NAMALWA (cell line): ENCODE results near the gene DMP1.

Experiments used
- DNase-seq: peaks from one replicate; pipeline ENCODE4 v3.0.0-alpha.2; 2015; ENCODE audit warnings: low spot score

Gene DMP1

GRCh38 chr4:87649980-87650379, at the start of gene DMP1:
DMP1 (plus strand) TSS chr4:87650280; CDS start chr4:87656493, 6,213 bp downstream.
- no peak for DNase-seq

DNA sequence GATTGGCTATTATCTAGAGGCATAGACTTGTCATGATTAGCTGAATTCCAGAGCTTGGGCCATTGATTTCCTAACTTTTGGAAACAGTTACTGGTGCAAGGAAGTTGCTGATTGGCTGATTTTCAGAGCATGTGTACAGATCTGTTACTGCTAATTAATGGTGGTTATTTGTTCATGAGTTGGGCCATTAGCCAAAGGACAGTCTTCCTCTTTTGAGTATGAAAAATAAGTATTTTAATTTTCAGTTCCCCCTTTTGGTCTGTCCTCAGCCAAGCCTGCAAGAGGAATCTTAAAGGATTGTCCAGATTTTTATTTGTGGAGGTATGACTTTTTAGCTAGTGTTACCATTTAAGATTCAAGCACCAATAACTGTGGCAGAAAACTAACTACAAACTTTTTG, 48.7 kb upstream of the DMP1 start:
- no peak for DNase-seq

GRCh38 chr4:87608229-87608628, 41.9 kb upstream of the DMP1 start, which contains the start of gene DSPP:
DSPP (plus strand) TSS chr4:87608529; CDS start chr4:87610909, 2,380 bp downstream.
- DNase-seq = no peak

DNA sequence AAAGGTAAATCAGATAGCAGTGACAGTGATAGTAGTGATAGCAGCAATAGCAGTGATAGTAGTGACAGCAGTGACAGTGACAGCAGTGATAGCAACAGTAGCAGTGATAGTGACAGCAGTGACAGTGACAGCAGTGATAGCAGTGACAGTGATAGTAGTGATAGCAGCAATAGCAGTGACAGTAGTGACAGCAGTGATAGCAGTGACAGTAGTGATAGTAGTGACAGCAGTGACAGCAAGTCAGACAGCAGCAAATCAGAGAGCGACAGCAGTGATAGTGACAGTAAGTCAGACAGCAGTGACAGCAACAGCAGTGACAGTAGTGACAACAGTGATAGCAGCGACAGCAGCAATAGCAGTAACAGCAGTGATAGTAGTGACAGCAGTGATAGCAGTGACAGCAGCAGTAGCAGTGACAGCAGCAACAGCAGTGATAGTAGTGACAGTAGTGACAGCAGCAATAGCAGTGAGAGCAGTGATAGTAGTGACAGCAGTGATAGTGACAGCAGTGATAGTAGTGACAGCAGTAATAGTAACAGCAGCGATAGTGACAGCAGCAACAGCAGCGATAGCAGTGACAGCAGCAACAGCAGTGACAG, 35.7 kb upstream of the DMP1 start:
- no peak for DNase-seq

- DNase-seq = no peak
Measured at GRCh38 chr4:87616268-87616667, 33.8 kb upstream of the DMP1 start.

GRCh38 chr4:87620086-87620485, 30.0 kb upstream of the DMP1 start:
- DNase-seq = no peak

DNA sequence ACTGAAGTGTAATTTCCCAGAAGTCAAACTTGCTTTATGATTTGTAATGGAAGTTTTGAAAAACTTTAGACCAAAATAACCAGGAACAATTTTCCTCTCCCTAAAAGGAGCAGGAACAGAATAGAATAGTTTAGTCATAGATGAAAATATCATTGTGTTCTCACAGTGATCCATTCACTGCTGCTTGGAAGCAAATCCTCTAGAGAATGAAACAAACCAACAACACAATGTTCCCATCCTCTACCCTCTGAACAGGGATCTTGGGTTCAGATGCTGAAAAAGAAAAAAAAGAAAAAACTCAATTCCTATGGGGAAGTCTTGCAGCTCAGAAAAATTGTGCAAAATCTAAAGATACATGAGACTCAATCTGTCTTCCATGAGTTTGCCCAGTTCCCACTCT, 29.6 kb upstream of the DMP1 start:
- no peak for DNase-seq

DNA sequence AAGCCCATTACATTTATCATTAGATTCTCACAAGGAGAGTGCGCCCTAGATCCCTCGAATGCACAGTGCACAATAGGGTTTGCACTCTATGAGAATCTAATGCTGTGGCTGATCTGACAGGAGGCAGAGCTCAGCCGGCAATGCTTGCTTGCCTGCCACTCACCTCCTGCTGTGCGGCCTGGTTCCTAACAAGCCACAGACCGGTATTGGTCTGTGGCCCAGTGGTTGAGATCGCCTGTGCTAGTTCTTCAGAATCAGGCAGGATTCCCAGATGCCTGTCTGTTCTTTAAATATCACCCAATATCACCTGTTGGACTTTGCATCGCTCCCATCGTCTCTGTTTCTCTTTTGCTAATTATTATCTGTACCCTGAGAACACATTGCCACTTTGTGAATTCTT, 27.8 kb upstream of the DMP1 start:
- DNase-seq = no peak

DNA sequence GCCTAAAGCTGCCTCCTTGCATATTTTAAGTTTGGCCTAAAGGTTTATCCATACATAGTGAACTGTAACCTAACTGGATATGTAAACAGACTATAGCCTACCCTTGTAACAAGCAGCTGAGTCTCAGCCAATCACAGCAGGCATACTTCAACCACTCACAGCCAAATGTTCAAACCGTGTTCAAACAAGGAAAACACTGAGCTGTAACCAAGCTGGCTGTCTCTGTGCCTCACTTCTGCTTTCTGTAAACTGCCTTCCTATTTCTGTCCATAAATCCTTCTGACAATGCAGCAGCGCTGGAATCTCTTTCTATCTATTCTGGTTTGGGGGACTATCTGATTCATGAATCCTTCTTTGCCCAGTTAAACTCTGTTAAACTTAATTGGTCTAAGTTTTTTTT, 25.4 kb upstream of the DMP1 start:
- peak; percentile 17 for DNase-seq

GRCh38 chr4:87631668-87632067, 18.4 kb upstream of the DMP1 start:
- DNase-seq = no peak

GRCh38 chr4:87632469-87632868, 17.6 kb upstream of the DMP1 start:
- DNase-seq = no peak

DNA sequence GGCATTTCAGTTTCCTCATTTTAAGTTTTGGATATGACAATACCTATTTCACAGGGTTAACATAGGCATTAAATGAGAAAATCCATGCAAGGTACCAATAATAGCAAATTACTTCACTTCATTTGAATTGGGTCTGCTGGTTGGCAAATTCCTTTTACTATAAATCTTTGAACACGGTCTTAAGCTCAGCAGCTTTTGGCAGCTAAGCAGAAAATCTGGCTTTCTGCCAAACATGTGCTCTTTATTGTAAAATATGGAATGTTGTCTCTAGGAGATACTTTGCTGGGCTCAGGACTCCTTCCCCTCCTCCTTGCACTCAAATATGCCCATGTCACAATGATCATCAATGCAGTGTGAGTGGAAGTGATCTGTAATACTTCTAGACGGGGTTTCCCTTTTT, 16.8 kb upstream of the DMP1 start:
- DNase-seq = no peak

- DNase-seq = no peak
Measured at GRCh38 chr4:87644286-87644685, 5.8 kb upstream of the DMP1 start.

DNA sequence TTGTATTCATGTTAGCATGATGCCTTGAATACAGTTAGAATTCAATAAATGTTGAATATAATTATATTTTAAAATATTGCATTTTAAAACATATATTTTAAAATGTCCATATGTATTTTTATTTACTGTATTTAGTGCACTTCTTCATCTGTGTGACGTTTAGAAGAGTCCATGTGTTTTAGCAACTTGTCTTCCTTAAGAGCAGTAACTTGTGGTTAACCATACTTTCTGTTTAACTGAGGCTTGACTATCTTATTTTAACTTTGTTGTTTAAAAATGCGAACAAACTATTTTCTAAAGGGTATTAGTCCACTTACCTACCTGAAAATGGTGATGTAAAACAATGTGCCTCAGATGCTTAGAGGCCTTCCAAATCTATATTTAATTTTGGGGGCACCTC, 858 bp downstream of the DMP1 start:
- DNase-seq = no peak

- DNase-seq = no peak
Measured at GRCh38 chr4:87651941-87652340, 1.9 kb downstream of the DMP1 start.

DNA sequence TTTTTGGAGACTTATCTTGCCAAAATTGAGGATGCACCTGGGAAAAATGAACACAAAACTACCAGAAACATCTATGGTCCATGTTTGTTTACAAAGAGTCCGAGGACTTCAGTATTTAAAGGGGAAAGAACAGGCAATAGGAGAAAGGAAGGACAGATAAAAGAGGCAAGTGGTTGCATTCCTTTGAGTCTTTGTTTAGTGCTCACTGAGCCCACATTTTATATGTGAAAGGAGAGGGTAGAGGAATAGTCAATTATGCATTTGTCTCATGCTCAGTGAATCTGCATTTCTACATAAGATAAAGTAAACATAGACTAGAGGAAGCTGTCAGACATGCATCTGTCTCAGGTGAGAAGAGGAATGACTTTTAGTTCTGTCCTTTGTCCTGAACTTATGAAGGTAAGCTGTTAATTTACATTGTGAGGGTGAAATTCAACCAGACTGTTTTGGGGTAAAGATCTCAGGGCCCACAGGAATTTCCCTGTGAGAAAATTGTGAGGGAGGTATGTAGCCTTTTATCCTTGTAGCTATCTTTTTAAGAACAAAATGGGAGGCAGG, 4.5 kb downstream of the DMP1 start:
- DNase-seq = no peak

- DNase-seq = no peak
Measured at GRCh38 chr4:87657525-87657924, 7.4 kb downstream of the DMP1 start.

GRCh38 chr4:87659247-87659931, 9.3 kb downstream of the DMP1 start:
- no peak for DNase-seq

- DNase-seq = no peak
Measured at GRCh38 chr4:87662871-87663270, 12.8 kb downstream of the DMP1 start.

DNA sequence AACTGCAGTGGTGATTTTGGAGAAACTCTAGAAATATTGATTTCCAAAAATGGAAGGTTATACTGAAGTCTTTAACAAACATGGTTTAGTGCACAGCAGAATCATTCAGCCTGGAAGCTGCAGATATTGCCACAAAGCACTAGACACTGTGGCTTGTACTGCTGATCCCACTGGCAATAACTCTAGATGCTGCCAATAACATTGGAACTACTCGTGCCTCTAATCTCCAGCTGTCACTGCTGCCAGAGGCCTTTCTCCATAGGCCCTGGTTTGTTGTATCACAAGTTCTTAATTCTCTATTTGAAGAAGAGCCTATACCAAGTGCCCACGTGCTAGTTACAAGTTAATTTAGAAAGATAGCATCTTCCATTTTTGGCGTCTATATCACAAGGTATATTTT, 19.3 kb downstream of the DMP1 start:
- DNase-seq = no peak

DNA sequence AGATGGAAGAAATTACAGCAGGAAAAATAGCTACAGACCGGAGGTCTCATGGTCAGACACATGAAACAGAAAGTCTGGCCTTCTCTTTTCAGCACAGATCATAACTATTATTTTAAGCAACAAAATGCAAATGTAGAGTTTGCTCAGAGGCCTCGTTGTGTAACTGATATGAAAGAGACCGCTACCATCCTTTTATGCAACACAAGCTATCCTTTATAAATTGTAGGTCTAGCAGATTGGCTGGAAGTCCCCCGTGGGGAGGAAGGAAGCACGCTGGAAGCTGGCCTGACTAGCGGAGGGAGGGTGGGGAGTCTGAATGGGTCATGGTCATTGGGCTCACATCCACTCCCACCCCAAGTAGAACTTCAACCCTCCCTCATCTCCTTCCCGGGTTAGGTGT, 27.7 kb downstream of the DMP1 start:
- no peak for DNase-seq

GRCh38 chr4:87679449-87680169, 29.5 kb downstream of the DMP1 start:
- peak; percentile 66 for DNase-seq

DNA sequence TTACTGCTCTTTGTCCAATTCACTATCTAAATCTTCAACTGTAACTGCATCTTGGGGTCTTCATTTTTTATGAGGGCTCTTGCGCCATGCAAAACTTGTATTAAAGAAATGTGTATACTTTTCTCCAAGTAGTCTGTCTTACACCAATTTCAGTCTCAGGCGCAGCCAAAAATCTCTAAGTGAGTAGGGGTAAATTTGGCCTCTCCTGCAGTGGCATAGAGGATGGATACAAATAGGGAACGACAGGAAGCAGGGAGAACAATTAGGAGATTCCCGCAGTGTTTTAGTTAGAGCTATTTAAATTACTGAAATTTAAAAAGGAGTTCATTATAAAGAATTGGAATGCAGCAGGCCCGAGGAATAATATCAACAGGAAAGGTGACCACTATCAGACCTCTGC, 30.2 kb downstream of the DMP1 start:
- DNase-seq = no peak
